Ascending aorta (tissue), 2 donors: ENCODE data around the gene ZC3H18. TPM values are rescaled to one million over a fixed set of nuclear protein-coding genes. Genes with fewer than 3 reads are reported as not detected.

ENCODE experiments used
- DNase-seq, 2 donors: peaks; one replicate each; pipeline ENCODE4 v3.0.0-alpha.2; 2019; ENCODE audit warnings: low spot score in 2 of 2
- H3K27ac ChIP-seq, 2 donors: fragments of 200-600 bp; sonication (generic); one replicate each; pipeline ENCODE4 v1.5.1; 2016 to 2017; ENCODE audit warnings: mild to moderate bottlenecking in 1 of 2
- H3K27me3 ChIP-seq: fragments of 200-600 bp; sonication (generic); one replicate; pipeline ENCODE4 v1.5.1; 2017
- H3K36me3 ChIP-seq, 2 donors: fragments of 200-600 bp; sonication (generic); one replicate each; pipeline ENCODE4 v1.5.1; 2016
- H3K4me1 ChIP-seq, 2 donors: fragments of 200-600 bp; sonication (generic); one replicate each; pipeline ENCODE4 v1.5.1; 2016 to 2017; ENCODE audit warnings: mild to moderate bottlenecking in 1 of 2
- H3K4me3 ChIP-seq, 2 donors: fragments of 200-600 bp; sonication (generic); one replicate each; pipeline ENCODE4 v1.5.1; 2016 to 2017; ENCODE audit warnings: mild to moderate bottlenecking in 1 of 2
- H3K9me3 ChIP-seq, 2 donors: fragments of 200-600 bp; sonication (generic); one replicate each; pipeline ENCODE4 v1.5.1; 2016
- intact Hi-C: fragments of 100-400 bp; cut with DNase I; formaldehyde crosslinking; loops from one replicate; pipeline ENCODE4 v1.15.1; 2023
- total RNA-seq: library from RNA; depleted of rRNA; stranded (reverse); fragments of >200 nt; gene quantifications from one replicate; pipeline ENCODE4 v1.1.0, GENCODE V29; 2016
- TF ChIP-seq, protein P1 (sequence below), 3 experiments: fragments of 200-600 bp in 2 of 3; fragments of 450-650 bp in 1 of 3; sonication (generic) in 2 of 3; IDR thresholded peaks; one replicate each; pipeline ENCODE4 v1.5.1; 2016 to 2019; ENCODE audit warnings: antibody characterized with exemption in 3 of 3, mild to moderate bottlenecking in 1 of 3, moderate library complexity in 1 of 3

The ZC3H18 gene
- total RNA-seq, 1 donor from 2014 or later = 36.3 TPM

DNA sequence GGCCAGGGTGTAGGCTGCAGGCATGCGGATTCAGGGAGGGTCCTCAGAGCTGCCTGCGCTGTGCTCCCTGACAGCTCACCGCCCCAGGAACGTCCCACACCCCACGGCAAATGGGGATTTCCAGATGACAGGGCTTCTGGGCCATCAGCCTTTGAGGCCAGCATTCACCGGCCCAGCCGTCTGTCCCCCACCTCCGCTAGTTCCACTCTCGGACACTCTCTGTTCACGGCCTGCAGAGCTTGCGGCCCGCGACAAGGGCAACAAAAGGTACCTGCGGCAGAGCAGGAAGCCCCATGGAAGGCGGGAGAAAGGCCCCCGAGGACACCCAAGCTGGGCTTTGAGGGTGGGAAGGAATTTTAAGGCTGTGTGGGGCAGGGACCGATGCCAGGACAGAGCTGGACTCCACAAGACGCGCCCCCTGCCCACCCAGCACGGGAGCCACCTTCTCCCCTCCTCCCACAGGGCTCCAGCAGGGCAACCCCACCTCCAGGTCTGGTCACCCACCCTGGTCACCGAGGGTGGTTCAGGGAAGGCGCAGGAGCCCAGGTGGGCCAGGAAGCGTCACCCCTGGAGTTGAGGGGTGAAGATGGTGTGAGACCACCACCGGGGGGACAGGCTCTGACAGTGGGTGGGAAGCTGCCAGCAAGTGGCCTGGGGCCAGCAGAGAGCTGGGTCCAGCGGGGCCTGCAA, 86.2 kb downstream of the ZC3H18 start:
- H3K4me1 ChIP-seq = peaks cover 0 to 2% of the 10 kb centered on the region in 2 donors
- H3K36me3 ChIP-seq = peaks cover 10 to 40% of the 10 kb centered on the region in 2 donors
- H3K4me3 ChIP-seq = no peak overlapping the region
- TF ChIP-seq, protein P1, sequence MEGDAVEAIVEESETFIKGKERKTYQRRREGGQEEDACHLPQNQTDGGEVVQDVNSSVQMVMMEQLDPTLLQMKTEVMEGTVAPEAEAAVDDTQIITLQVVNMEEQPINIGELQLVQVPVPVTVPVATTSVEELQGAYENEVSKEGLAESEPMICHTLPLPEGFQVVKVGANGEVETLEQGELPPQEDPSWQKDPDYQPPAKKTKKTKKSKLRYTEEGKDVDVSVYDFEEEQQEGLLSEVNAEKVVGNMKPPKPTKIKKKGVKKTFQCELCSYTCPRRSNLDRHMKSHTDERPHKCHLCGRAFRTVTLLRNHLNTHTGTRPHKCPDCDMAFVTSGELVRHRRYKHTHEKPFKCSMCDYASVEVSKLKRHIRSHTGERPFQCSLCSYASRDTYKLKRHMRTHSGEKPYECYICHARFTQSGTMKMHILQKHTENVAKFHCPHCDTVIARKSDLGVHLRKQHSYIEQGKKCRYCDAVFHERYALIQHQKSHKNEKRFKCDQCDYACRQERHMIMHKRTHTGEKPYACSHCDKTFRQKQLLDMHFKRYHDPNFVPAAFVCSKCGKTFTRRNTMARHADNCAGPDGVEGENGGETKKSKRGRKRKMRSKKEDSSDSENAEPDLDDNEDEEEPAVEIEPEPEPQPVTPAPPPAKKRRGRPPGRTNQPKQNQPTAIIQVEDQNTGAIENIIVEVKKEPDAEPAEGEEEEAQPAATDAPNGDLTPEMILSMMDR (IDR thresholded peaks at IDR 0.05) = no peak
- H3K9me3 ChIP-seq = no peaks in the 10 kb centered on the region
- no peak overlapping the region for H3K27ac ChIP-seq
- H3K27me3 ChIP-seq = no peaks in the 10 kb centered on the region
- no peak for DNase-seq
- intact Hi-C loops = no loop called here

DNA sequence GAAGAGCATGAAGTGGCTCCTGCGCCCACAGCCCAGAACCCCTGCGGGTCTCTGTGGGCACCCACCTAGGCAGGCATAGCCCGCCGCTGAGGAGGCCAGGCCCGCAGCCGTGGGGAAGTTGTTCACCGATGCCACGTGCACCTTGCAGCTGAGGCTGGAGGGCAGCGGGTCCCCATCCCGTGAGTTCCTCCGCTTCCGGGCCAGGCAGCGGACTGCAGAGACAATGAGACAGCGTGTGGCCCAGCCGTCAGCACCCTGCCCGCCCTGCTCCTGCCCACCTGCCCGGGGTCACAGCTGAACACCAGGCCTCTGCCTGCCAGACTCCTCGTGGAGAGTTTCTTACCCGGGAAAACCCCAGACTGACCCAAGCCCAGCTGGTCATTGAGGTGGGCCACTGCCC, 87.2 kb downstream of the ZC3H18 start:
- no peak overlapping the region for H3K27ac ChIP-seq
- no peaks in the 10 kb centered on the region for H3K27me3 ChIP-seq
- intact Hi-C loops = no loop called here
- DNase-seq = no peak
- no peaks in the 10 kb centered on the region for H3K9me3 ChIP-seq
- H3K4me3 ChIP-seq = no peak overlapping the region
- TF ChIP-seq, protein P1 (IDR thresholded peaks at IDR 0.05) = no peak
- H3K36me3 ChIP-seq = peaks cover 10 to 40% of the 10 kb centered on the region in 2 donors
- H3K4me1 ChIP-seq = peaks cover 0 to 6% of the 10 kb centered on the region in 2 donors

GRCh38 chr16:88658714-88659113, 88.5 kb downstream of the ZC3H18 start:
- TF ChIP-seq, protein P1 (IDR thresholded peaks at IDR 0.05) = no peak
- H3K4me3 ChIP-seq = no peak overlapping the region
- no peaks in the 10 kb centered on the region for H3K27me3 ChIP-seq
- H3K36me3 ChIP-seq = peaks cover 10 to 38% of the 10 kb centered on the region in 2 donors
- DNase-seq = no peak
- H3K27ac ChIP-seq = no peak overlapping the region
- intact Hi-C loops = no loop called here
- no peaks in the 10 kb centered on the region for H3K9me3 ChIP-seq
- H3K4me1 ChIP-seq = peaks cover 0 to 7% of the 10 kb centered on the region in 2 donors

GRCh38 chr16:88659160-88659559, 89.0 kb downstream of the ZC3H18 start:
- Histone ChIP-seq H3K27me3 (no peaks in the 10 kb centered on the region), H3K4me3 (no peak overlapping the region), H3K4me1 (peaks cover 0 to 11% of the 10 kb centered on the region in 2 donors), H3K36me3 (peaks cover 10 to 34% of the 10 kb centered on the region in 2 donors), H3K9me3 (no peaks in the 10 kb centered on the region), H3K27ac (no peak overlapping the region)
- intact Hi-C loops = no loop called here
- DNase-seq = no peak
- TF ChIP-seq, protein P1 (IDR thresholded peaks at IDR 0.05) = no peak

- H3K9me3 ChIP-seq = no peaks in the 10 kb centered on the region
Measured at GRCh38 chr16:88661468-88661867, 91.3 kb downstream of the ZC3H18 start.

More at GRCh38 chr16:88661468-88661867, 91.3 kb downstream of the ZC3H18 start:
- intact Hi-C loops = loop anchor here (5.0 kb wide), 3 partner anchors 151 to 209 kb away; partner anchors contain the start of genes APRT, GALNS, TRAPPC2L and ZFPM1
- H3K4me3 ChIP-seq = no peak overlapping the region
- TF ChIP-seq, protein P1 (IDR thresholded peaks at IDR 0.05) = no peak
- no peak for DNase-seq
- no peaks in the 10 kb centered on the region for H3K27me3 ChIP-seq
- no peak overlapping the region for H3K27ac ChIP-seq
- peaks cover 0 to 11% of the 10 kb centered on the region in 2 donors for H3K4me1 ChIP-seq
- H3K36me3 ChIP-seq = peaks cover 0 to 13% of the 10 kb centered on the region in 2 donors
